Activated gamma-delta T cell treated with Interleukin-2 at 50 U/mL for 16 hours (primary cell): ENCODE data around the gene BTBD6.

ENCODE experiments used
- DNase-seq: peaks from one replicate; pipeline ENCODE4 v3.0.0-alpha.2; 2020

BTBD6 gene

GRCh38 chr14:105248368-105249181, at the start of gene BTBD6:
TSS of gene BTBD6 (plus strand) at chr14:105248533. CDS start at chr14:105248712, 179 bp downstream.
- DNase-seq, result peak; percentile 84

GRCh38 chr14:105198588-105198987, 49.7 kb upstream of the BTBD6 start:
- DNase-seq, result no peak

GRCh38 chr14:105199093-105199492, 49.2 kb upstream of the BTBD6 start:
- DNase-seq, result no peak

GRCh38 chr14:105200074-105200473, 48.3 kb upstream of the BTBD6 start:
- DNase-seq, result no peak

GRCh38 chr14:105200641-105201040, 47.7 kb upstream of the BTBD6 start:
- DNase-seq, result no peak

- DNase-seq, result no peak
Observed at GRCh38 chr14:105201156-105201924, 47.0 kb upstream of the BTBD6 start.

- peak; percentile 31 for DNase-seq
Observed at GRCh38 chr14:105201925-105202513, 46.3 kb upstream of the BTBD6 start.

GRCh38 chr14:105203057-105203531, 45.2 kb upstream of the BTBD6 start:
- peak; percentile 53 for DNase-seq

- no peak for DNase-seq
Observed at GRCh38 chr14:105203701-105204100, 44.6 kb upstream of the BTBD6 start.

GRCh38 chr14:105204206-105204930, 44.0 kb upstream of the BTBD6 start:
- no peak for DNase-seq

- no peak for DNase-seq
Observed at GRCh38 chr14:105204931-105205672, 43.2 kb upstream of the BTBD6 start.

- DNase-seq, result no peak
Observed at GRCh38 chr14:105205673-105206208, 42.6 kb upstream of the BTBD6 start.

- DNase-seq, result no peak
Observed at GRCh38 chr14:105206873-105207272, 41.5 kb upstream of the BTBD6 start.

- no peak for DNase-seq
Observed at GRCh38 chr14:105207460-105207901, 40.9 kb upstream of the BTBD6 start.

GRCh38 chr14:105207996-105208737, 40.2 kb upstream of the BTBD6 start:
- DNase-seq, result no peak

GRCh38 chr14:105208738-105209075, 39.6 kb upstream of the BTBD6 start:
- DNase-seq, result no peak

GRCh38 chr14:105209091-105209490, 39.2 kb upstream of the BTBD6 start:
- no peak for DNase-seq

GRCh38 chr14:105209646-105210045, 38.7 kb upstream of the BTBD6 start:
- no peak for DNase-seq

GRCh38 chr14:105210266-105211025, 37.9 kb upstream of the BTBD6 start:
- DNase-seq, result no peak

GRCh38 chr14:105211086-105211757, 37.1 kb upstream of the BTBD6 start:
- DNase-seq, result no peak
